Endometrium (tissue), 2 donors: ENCODE data around the gene RUFY4.
"Not testable (repeated sequence)": the region's sequence is repeated elsewhere in the genome, so short reads cannot be mapped to it uniquely, and the experiment has no call there.

ENCODE experiments used
- FAIRE-seq: peaks from 2 replicates; lab custom pipeline; 2012; peaks lifted over from hg19 to GRCh38; lab: Jason Lieb, UNC
- donor health status: control.
- donor health status: control.

Gene RUFY4

DNA sequence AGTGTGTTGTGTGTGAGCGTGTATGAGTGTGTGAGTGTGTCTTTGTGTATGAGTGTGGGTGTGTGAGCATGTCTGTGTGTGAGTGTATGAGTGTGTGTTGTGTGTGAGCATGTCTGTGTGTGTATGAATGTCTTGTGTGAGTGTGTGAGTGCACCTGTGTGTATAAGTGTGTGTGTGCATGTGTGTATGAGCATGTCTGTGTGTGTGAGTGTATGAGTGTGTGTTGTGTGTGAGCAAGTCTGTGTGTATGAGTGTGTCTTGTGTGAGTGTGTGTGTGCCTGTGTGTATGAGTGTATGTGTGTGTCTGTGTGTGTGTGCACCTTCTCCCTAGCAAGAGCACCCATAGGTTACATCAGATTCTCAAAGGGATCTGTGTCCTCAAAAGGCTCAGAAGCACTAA lies 37.8 kb upstream of the RUFY4 start:
- no peak for FAIRE-seq

DNA sequence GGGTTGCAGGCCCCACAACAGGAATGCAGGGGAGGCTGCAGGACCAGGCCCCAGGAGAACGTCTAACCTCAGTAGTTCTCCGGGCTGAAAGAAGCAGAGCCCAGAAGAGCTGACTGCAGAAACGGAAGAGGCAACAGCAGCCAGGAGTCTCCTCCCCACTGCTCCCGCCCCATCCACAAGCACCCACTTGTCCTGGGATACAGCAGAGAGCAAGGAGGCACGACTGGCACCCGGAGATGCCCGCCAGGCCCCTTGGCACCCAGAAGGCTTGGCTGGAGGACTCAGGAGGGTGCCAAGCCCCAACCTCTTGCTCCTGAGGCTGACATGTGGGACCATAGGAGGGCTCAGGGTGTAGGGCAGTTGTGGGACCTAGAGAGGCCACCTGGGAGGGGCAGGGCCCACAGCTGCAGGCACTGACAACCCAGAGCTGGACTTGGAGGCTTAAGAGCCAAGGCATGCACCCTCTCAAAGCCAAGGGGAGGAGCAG lies 37.2 kb upstream of the RUFY4 start:
- no peak for FAIRE-seq

DNA sequence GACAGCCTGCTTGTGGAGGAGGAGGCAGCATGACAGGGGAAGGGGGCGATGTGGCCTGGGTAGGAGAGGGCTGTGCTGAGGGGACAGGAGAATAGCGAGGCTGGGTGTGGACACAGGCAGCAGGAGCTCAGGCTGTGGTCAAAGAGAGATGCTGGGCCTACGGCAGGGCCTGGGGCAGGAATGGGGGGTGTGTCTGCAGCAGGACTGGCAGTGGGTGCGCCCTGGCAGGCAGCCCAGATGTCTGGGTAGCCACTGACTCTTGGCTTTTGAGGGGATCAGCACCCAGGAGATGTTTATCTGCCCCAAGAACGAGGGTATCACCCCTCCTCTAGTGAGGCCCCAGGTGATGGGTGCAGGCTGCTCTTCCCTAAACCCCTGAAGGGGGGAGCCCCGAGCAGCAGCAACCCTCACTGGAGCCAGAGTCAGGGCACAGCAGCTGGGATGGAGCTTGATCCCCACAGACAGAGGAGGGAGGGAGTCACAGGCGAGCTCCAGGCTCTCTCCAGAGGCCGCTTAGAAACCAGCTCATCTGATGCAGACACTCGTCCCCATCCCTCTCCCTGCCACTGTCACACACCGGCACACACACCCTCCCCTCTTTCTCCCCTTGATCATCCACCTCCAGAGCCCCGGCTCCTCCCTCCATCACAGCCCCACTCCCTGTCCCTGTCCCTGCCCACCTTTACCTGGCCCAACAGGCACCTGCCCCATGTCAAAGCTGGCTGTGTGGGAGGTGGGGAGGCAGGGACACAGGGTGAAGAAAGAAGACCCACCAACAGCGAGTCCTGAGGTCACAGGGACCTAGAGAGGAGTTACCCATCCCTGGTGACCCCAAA lies 36.5 kb upstream of the RUFY4 start:
- FAIRE-seq = no peak

DNA sequence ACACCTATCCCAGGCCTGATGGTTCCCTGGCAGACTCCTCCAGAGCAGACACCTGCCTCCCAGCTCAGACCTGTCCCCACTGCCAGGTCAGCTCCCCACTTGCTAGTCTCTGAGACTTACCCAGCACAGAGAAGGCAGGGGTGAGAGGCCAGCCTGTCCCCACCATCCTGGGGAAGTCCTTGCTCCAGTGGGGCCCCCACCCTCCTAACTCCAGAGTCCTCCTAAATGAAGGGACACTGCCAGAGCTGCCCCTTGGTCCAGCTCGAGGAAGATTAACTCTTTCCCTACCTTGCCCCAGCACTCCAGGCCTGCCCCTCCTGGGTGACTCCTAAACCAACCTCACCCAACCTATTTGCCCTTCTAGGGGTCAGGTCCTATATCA lies 35.9 kb upstream of the RUFY4 start:
- FAIRE-seq = no peak

DNA sequence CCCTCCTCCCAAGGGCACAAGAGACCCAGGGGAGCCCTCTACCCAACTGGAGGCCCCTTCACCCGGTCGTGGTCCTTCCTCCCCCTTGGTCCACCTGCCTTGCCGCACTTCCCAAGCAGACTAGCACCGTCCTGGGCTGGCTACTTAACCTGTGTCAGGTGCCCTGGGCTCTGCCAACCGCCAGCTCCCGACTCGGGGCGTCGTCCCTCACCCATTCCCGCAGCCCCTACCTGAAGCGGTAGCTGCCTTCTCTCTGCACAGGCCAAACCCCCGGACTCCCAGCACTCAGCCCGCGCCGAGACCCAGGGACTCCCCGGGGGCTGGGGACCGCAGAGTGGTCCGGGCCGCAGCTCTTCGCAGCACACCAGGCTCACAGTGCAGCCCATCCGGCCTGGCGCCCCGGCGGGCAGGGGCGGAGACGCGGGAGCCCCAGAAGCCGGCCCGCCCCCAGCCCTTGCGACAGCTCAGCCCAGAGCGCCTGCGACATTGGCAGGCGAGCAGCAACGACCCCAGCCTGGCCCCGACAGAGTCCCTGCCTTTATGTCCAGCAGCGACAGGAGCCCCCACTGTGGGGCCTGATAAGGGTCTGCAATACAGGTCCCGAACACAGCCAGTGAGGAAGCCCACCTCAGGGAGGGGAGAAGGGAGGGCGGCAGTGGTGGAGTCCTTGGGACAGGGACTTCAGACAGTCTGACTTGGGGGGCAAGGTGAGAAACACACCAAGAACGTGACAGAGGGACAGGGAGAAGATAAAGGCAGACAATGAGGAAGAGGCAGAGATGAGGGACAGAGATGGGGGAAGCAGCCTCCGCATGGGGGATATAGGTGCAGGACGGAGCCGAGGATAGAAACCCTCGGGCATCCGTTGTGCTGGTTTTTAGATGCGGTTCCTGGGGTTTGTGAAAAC lies 35.2 kb upstream of the RUFY4 start:
- FAIRE-seq = no peak

DNA sequence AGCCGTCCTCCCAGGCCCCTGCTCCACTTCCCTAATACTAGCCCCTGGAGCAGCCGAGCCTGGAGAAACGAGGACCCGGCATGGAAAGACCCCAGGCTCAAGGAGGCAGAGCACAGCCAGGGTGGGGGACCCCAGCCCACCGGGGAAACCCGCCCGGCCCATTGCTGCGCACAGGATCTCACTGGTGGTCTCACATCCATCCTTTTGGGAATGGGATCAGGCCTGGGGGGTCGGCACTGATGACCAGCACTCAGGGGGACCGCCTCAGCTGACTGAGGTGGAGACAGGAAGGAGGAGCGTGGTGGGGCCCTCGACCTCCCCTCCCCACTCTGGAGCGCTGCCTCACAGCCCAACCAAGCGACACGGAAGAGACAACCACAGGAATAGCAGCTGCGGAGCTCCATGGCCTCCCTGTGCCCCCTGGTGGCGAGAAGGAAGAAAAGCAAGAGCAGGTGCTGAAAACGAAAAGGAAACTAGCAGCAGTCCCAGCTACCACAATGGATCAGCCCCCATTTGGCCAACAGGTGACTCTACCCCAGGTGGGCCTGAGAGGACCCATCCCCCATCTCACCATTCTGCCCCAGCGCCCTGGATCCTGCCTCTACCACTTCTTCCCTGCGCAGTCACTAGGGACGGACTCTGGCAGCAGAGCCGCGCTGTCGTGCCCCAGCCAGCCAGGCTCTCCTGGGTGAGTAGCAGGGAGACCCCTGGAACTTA lies 34.4 kb upstream of the RUFY4 start:
- FAIRE-seq = peak; percentile 54

DNA sequence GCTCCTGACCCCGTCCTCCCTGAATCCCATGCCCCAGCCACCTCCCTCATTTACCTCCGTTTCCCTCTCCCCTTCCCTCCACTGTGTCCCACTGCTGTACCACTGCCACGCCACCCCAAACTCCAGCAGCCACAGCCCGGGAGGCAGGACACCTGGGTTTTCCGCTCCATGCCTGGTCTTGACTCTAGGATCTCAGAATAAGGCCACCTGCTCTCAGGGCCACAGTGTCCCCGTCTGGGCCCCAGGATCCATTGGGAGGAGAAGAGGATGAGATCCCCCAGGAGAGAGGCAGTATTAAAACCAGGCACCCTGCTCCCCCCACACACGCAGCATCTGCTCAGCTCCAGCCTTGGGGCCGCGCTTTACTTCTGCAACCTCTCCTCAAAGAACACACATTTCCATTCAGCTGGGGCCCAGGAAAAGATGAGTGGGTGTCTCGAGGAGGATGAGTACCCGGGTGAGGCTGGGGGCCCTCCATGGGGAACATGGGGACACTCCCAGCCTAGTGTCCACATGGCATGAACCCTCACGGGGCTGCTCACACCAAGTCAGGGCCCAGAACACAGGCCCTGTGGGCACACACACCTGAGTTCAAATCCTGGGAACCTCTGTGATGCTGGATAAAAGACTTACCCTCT lies 33.5 kb upstream of the RUFY4 start:
- FAIRE-seq = no peak

DNA sequence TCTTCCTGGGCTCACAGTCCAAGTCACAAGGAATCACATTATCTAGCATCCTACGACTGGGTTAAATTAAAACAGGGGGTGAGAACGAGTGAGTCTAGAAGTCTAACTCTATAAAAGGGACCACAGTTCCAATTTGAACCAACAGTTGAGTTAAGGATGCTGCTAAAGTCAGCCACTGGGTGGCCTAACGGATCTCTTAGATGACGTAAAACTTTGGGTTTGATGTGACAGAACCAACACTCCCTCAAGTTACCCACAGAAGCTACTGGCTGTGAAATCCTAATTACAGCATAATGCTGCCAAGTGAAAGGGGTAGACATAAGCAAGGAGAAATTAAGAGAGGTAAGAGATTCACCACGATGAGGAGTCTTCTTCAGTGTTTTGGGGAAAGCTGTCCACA lies 32.7 kb upstream of the RUFY4 start:
- no peak for FAIRE-seq

DNA sequence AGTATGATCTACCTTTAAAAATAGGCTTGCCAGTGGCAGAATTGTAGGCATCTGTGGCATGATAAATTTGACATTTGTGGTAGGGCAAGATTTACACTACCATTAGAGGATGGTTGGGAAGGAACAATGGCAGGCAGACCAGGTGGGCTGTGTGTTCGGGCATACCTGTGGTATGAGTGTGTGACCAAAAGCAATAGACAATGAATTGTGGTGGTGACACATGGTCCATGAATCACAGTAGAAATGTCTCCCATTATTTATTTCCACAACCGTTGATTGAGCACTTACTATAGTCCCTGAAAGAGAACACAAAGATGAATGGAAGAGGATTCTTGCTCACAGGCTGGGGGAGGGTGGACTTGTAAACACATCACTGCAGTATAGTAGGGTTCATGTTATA lies 29.9 kb upstream of the RUFY4 start:
- FAIRE-seq = no peak

DNA sequence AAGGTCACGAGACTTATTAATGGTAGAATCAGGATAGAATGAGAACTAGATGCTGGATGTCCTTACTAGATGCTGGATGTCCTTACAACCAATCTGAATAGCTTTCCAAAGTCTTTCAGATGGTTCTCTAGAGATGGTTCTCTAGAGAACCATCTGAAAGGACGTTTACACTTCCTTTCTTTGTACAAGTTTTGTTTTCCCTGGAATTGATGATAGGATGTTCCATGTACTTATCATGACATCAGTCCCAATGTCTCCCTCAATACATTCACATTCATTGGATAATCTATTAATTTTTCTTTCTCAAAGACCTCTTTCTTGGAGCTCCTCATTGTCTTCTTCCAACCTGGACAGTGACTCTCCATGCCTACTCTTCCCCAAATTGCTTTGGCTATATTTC lies 28.2 kb upstream of the RUFY4 start:
- no peak for FAIRE-seq

DNA sequence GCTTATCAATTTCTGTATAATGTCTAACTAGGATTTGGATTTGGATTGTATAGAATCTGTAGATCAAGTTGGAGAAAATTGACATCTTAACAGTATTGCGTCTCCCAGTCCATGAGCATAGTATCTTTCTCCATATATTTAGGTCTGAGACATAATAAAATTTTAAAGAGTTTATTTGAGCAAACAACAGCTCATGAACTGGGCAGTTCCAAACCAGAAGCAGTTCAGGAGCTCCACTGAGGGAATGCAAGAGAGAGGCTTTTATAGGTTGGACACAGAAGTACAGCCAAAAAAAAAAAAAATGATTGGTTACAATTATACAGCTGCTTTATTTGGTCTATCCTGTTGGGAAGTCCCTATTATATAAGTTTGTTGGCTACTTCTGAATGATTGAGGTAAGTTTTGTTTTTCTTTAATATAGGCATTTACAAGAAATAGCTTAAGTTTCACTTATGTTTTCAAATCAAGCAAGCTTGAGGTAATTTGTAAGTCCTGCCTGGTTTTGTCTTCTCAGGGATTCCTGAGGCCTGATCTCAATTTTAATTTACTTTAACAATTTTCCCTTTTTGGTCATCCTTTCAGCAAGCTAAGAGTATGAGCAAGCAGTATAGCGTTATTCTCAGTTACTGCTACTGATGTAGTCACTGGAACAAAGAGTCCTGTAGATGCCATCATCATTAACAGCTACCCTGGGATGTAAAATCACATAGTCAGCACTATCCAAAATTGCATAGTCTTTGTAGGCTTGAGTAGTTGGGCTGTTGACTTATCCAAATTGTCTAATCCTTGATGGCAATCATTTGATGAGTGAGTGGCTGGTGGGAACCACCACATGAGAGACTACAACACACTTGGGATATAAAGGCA lies 27.5 kb upstream of the RUFY4 start:
- no peak for FAIRE-seq

DNA sequence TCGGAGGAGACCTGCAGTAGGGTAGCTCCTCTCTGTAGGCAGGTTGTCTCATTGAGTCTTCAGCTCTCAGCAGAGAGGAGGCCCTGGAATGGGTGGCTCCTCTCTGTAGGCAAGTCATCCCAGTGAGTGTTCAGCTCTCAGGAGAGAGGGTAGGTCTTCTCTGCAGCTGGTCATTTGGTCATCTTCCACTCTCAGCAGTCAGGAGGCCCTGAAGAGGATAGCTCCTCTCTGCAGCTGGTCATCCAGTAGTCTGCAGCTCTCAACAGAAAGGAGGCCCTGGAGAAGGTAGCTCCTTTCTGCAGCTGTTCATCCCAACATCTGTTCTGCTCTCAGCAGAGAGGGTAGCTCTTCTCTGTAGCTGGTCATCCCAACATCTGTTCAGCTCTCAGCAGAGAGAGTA lies 26.0 kb upstream of the RUFY4 start:
- no peak for FAIRE-seq

DNA sequence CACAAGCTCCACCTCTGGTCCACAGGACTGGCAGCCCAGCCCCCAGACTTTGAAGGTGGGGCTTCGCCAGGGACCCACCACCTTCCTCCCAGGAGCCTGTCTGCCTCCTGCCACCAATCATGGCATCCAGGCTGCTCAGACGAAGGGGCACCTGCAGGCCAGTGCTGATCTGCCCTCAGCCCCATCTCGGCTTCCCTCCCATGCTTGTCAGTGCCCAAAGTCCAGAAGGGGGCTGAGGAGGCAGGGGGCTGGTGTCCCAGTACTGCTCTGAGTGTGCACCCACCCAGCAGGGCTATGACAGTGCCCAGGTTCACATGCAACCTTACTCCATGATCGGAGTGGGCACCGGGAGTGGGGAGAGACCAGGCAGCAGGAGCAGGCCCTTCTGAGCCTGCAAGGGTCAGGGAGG lies 25.3 kb upstream of the RUFY4 start:
- FAIRE-seq = no peak

DNA sequence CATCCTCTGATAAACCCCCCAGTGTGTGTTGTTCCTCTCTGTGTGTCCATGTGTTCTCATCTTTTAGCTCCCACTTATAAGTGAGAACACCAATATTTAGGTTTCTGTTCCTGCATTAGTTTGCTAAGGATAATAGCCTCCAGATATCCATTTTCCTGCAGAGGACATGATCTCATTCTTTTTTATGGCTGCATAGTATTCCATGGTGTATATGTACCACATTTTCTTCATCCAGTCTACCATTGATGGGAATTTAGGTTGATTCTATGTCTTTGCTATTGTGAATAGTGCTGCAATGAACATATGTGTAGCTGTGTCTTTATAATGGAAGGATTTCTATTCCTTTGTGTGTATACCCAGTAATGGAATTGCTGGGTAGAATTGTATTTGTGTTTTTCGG lies 24.5 kb upstream of the RUFY4 start:
- not testable (repeated sequence) for FAIRE-seq

DNA sequence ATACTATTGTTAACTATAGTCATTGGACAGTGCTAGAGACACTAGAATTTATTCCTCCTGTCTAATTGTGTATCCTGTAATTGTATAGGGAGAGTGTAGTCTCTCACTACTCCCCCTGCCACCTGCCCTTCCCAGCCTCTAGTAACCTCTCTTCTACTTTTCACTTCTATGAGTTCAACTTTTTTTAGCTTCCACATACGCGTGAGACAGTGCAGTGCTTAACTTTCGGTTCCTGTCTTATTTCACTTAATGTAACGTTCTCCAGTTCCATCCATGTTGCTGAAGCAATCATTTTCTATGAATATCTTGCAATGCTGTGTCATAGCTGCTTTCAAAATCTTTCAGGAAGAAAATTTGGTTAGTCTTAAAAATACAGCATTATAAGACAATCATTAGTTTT lies 22.8 kb upstream of the RUFY4 start:
- no peak for FAIRE-seq

DNA sequence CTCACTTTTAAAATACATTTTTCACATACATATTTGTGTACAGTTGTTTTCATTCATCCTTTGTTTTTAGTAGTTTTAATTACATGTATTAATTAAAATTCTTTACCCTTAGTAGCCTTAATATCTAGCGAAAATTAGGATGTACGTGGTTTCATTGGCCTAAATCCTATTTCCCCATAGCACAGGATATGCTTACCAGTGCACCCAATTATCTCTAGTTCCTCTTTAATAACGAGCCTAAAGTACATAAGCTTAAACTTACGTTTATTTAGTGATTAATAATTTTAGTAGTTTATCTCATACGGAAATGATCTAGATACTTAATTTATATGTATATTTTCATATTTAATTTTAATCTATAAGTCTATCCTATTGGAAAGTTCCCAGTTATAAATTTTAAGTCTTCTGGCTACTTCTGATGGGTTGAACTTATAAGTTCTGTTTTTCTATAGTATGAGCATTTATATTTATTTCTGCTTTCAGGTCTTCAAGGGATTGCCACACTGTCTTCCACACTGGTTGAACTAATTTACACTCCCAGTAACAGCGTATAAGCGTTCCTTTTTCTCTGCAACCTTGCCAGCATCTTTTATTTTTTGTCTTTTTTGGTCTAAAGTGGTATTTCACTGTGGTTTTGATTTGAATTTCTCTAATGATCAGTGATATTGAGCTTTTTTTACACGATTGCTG lies 21.4 kb upstream of the RUFY4 start:
- peak; percentile 29 for FAIRE-seq

DNA sequence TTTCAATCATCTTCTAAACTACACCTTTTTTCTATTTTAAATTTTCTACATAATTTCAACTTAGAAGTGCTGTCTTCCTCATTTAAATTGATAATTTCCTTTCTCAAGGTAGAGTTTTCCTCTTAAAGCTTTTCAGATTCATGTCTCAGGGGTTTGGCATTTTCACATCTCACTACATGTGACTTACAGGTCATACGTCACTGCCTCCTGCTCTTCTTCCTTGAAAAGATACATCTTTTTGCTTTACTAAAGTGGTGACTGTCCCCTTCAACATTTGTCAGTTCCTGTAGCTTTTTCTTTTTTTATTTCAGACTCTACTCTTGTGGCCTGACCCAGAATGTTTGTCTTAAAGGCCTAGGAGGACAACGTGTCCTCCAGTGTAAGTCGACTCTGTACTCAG lies 17.1 kb upstream of the RUFY4 start:
- FAIRE-seq = no peak

DNA sequence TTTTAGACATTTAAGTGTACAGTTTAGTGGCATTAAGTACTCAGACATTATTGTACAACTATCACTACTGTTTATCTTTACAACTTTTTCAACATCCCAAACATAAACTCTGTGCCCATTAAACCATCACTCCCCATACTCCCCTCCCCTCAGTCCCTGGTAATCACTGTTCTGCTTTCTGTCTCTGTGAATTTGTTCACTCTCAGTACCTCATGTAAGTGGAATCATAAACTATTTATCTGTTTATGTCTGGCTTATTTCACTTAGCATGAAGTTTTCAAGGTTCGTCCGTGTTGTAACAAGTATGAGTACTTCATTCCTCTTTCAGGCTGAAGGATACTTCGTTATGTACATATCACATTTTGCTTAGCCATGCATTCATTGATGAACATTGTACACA lies 9.8 kb upstream of the RUFY4 start:
- peak; percentile 94 for FAIRE-seq

DNA sequence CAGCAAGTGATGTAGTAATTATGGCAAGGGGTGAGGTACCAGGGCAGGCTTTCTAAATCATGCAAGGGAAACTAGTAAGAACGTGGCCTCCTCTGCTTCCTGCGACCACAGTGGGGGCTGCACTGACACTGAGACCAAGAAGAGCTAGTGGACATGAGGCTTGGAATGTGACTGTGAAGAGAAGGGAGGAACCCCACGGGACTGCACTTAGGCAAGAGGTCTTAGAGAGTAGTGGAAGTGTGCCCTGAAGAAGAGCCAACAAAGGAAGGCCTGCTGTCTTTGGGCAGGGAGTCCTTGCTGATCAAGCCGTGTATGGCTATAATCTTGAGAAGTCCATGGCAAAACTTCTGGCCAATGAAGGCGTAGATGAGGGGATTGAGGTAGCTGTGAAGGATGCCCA lies 8.9 kb upstream of the RUFY4 start:
- no peak for FAIRE-seq

DNA sequence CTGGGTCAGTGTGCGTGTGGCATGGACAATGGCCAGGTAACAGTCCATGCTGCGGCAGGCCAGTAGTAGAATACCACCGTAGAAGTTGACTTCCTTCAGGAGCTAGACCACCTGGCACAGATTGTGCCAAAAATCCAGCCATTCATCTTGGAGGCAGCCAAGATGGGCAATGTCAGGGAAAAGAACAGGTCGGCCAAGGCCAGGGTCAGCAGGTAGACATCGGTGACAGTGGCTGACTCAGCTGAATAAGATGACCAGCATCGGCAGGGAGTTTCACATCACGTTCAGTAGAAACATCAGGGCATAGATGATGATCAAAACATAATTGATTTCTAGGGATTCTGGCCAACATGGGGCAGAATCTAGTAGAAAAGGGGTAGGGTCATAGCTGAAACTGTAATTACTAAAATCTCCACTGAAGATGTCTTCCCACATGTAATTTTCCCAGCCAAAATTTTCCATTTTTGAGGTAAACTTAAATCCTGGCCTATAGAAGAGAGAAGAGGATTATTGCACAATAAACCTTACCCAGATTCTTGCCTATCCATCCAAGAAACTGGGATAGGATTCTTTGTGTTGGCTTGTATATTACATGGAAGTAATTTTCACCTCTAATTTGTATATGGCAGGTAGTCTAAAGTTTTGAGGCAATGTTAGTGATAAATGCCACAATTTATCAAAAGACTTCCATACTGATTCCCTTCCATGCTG lies 7.9 kb upstream of the RUFY4 start:
- no peak for FAIRE-seq
